DND-41 (cell line): ENCODE measurements around the gene COL15A1.

Experiments
- CTCF ChIP-seq: IDR thresholded peaks from 2 replicates; pipeline ENCODE4 v1.5.1; 2012; ENCODE audit warnings: borderline replicate concordance, low read length, moderate library complexity, mild to moderate bottlenecking; ENCODE audit not compliant: poor library complexity, severe bottlenecking; ENCODE audit errors: extremely low read depth
- EZH2 ChIP-seq: IDR thresholded peaks from 3 replicates; pipeline ENCODE4 v1.6.1; 2012; ENCODE audit warnings: borderline replicate concordance, low read depth, mild to moderate bottlenecking, moderate library complexity, low read length, inconsistent platforms; ENCODE audit not compliant: severe bottlenecking

- no peak for TF ChIP-seq CTCF
- no peak for TF ChIP-seq EZH2
Measured at GRCh38 chr9:99044827-99045226, 101.1 kb downstream of the COL15A1 start.
